IMR-90 (cell line): ENCODE data around the gene SAMD4B. TPM values are rescaled to one million over a fixed set of nuclear protein-coding genes. Genes with fewer than 3 reads are reported as not detected.

Source experiments
- ATAC-seq: fragments of 200-7000 bp; cut with Tn5 transposase; 2 replicates; pipeline ENCODE4 v1.9.1; 2020; ENCODE audit warnings: low read depth, mild to moderate bottlenecking, moderate library complexity
- BruUV-seq: library from RNA; stranded (reverse); fragments of 400-500 nt; replicated peaks from 2 replicates; lab custom pipeline; 2021; lab: Mats Ljungman, UMichigan
- CTCF ChIA-PET: fragments of 300-600 bp; formaldehyde crosslinking; extraction: SDS; loops from one replicate; lab custom pipeline; 2021; ENCODE audit warnings: antibody characterized with exemption; lab: Yijun Ruan, JAX
- POLR2A ChIA-PET: fragments of 300-600 bp; sonication (Branson Sonifier 250); formaldehyde crosslinking; loops from one replicate; lab custom pipeline; 2022; ENCODE audit warnings: antibody characterized with exemption; ENCODE audit not compliant: unreplicated experiment; lab: Charles Lee
- DNase-seq: peaks from one replicate; pipeline ENCODE4 v3.0.0; 2013
- H2AFZ ChIP-seq: replicated peaks from 2 replicates; pipeline ENCODE3; 2013; ENCODE audit warnings: low read length, mild to moderate bottlenecking; ENCODE audit not compliant: poor library complexity
- H2AK5ac ChIP-seq: 2 replicates; pipeline ENCODE4 v1.6.1; 2013; ENCODE audit warnings: low read depth, low read length, inconsistent platforms
- H2AK9ac ChIP-seq: replicated peaks from 2 replicates; pipeline ENCODE3; 2013; ENCODE audit warnings: mild to moderate bottlenecking, low read depth, low read length, moderate library complexity; ENCODE audit not compliant: poor library complexity
- H2BK120ac ChIP-seq: 2 replicates; pipeline ENCODE4 v1.6.1; 2013; ENCODE audit warnings: low read depth, low read length, inconsistent platforms
- H2BK15ac ChIP-seq: 3 replicates; pipeline ENCODE4 v1.6.1; 2013; ENCODE audit warnings: low read depth, low read length, inconsistent platforms
- H2BK20ac ChIP-seq: 2 replicates; pipeline ENCODE4 v1.6.1; 2013; ENCODE audit warnings: low read depth, mild to moderate bottlenecking, inconsistent platforms, low read length, moderate library complexity
- H2BK5ac ChIP-seq: 2 replicates; pipeline ENCODE4 v1.6.1; 2013; ENCODE audit warnings: mild to moderate bottlenecking, low read depth, low read length, inconsistent platforms; ENCODE audit not compliant: poor library complexity, severe bottlenecking
- H3K14ac ChIP-seq: replicated peaks from 2 replicates; pipeline ENCODE4 v1.6.1; 2013; ENCODE audit warnings: low read depth, low read length, inconsistent platforms
- H3K18ac ChIP-seq: 2 replicates; pipeline ENCODE4 v1.6.1; 2013; ENCODE audit warnings: low read depth, low read length, control low read depth
- H3K23ac ChIP-seq: 2 replicates; pipeline ENCODE4 v1.6.1; 2013; ENCODE audit warnings: low read depth, low read length, inconsistent platforms
- H3K27ac ChIP-seq: 2 replicates; pipeline ENCODE4 v1.5.1; 2013; ENCODE audit warnings: mild to moderate bottlenecking, control low read depth, low read length; ENCODE audit not compliant: insufficient read depth
- H3K27me3 ChIP-seq: 2 replicates; pipeline ENCODE4 v1.6.1; 2013; ENCODE audit warnings: low read length; ENCODE audit not compliant: control insufficient read depth, insufficient read depth
- H3K36me3 ChIP-seq: 2 replicates; pipeline ENCODE4 v1.6.1; 2013; ENCODE audit warnings: low read length, mixed read lengths; ENCODE audit not compliant: control insufficient read depth, insufficient read depth
- H3K4ac ChIP-seq: 2 replicates; pipeline ENCODE4 v1.6.1; 2013; ENCODE audit warnings: low read depth, low read length, inconsistent platforms
- H3K4me1 ChIP-seq: 2 replicates; pipeline ENCODE4 v1.6.1; 2013; ENCODE audit warnings: low read length, mixed read lengths; ENCODE audit not compliant: control insufficient read depth, insufficient read depth
- H3K4me2 ChIP-seq: 2 replicates; pipeline ENCODE4 v1.6.1; 2013; ENCODE audit warnings: low read depth, mild to moderate bottlenecking, control low read depth, low read length, moderate library complexity
- H3K4me3 ChIP-seq: 2 replicates; pipeline ENCODE4 v1.5.1; 2013; ENCODE audit warnings: low read depth, mild to moderate bottlenecking, control low read depth, low read length, moderate library complexity; ENCODE audit not compliant: insufficient read depth
- H3K56ac ChIP-seq: 2 replicates; pipeline ENCODE4 v1.6.1; 2013; ENCODE audit warnings: low read length, inconsistent platforms; ENCODE audit not compliant: insufficient read depth; ENCODE audit errors: extremely low read depth
- H3K79me1 ChIP-seq, 2 experiments: 2 replicates each; pipeline ENCODE4 v1.6.1; 2013; ENCODE audit warnings: low read length in 2 of 2, inconsistent platforms in 1 of 2, low read depth in 1 of 2
- H3K9ac ChIP-seq: 2 replicates; pipeline ENCODE4 v1.6.1; 2013; ENCODE audit warnings: low read depth, low read length, control low read depth
- H3K9me1 ChIP-seq: 2 replicates; pipeline ENCODE4 v1.6.1; 2013; ENCODE audit warnings: low read length, inconsistent platforms; ENCODE audit not compliant: insufficient read depth
- H3K9me3 ChIP-seq: 2 replicates; pipeline ENCODE4 v1.6.1; 2013; ENCODE audit warnings: low read length; ENCODE audit not compliant: control insufficient read depth, insufficient read depth
- H4K20me1 ChIP-seq: 2 replicates; pipeline ENCODE4 v1.6.1; 2013; ENCODE audit warnings: low read length, inconsistent platforms; ENCODE audit not compliant: insufficient read depth
- H4K5ac ChIP-seq: 2 replicates; pipeline ENCODE4 v1.6.1; 2013; ENCODE audit warnings: mild to moderate bottlenecking, low read depth, low read length, control low read depth
- H4K8ac ChIP-seq, 2 experiments: 2 replicates each; pipeline ENCODE4 v1.6.1; 2013; ENCODE audit warnings: low read depth in 2 of 2, low read length in 2 of 2, control low read depth in 1 of 2, inconsistent platforms in 1 of 2
- H4K91ac ChIP-seq: 2 replicates; pipeline ENCODE4 v1.6.1; 2013; ENCODE audit warnings: low read depth, low read length, inconsistent platforms; ENCODE audit not compliant: insufficient read depth
- CHD1 ChIP-seq: IDR thresholded peaks from 2 replicates; pipeline ENCODE4 v1.6.1; 2012; ENCODE audit warnings: low read depth, low read length, improper control_type of control experiment
- MAFK ChIP-seq: IDR thresholded peaks from 2 replicates; pipeline ENCODE4 v1.6.1; 2012; ENCODE audit warnings: low read depth, low read length, improper control_type of control experiment
- MAZ ChIP-seq: IDR thresholded peaks from 2 replicates; pipeline ENCODE4 v1.6.1; 2012; ENCODE audit warnings: low read depth, mild to moderate bottlenecking, low read length, improper control_type of control experiment, moderate library complexity, borderline replicate concordance
- MXI1 ChIP-seq: IDR thresholded peaks from 2 replicates; pipeline ENCODE4 v1.6.1; 2012; ENCODE audit warnings: low read depth, mild to moderate bottlenecking, low read length, moderate library complexity, borderline replicate concordance
- RAD21 ChIP-seq: IDR thresholded peaks from 2 replicates; pipeline ENCODE4 v1.6.1; 2012; ENCODE audit warnings: low read length, improper control_type of control experiment
- RFX5 ChIP-seq: IDR thresholded peaks from 2 replicates; pipeline ENCODE4 v1.8.0; 2012; ENCODE audit warnings: low read depth, mild to moderate bottlenecking, low read length, moderate library complexity
- WGBS, 2 experiments: methylation state at CpG; one replicate each; pipeline versions ENCODE4 v1.1.5 to v1.1.7; 2013; ENCODE audit warnings: missing lambda C conversion rate in 2 of 2; ENCODE audit not compliant: insufficient read length in 1 of 2; ENCODE audit errors: extremely low coverage in 2 of 2; 5-methylcytosine and 5-hydroxymethylcytosine counted together
- dilution Hi-C: fragments of 300-500 bp; cut with HindIII; formaldehyde crosslinking; loops from one replicate; pipeline ENCODE4 v1.14.3; 2018; ENCODE audit warnings: low sequenced_read_pairs; ENCODE audit not compliant: unreplicated experiment
- in situ Hi-C: fragments of 300-500 bp; cut with MboI; formaldehyde crosslinking; loops from 3 replicates; pipeline ENCODE4 v1.14.3; 2019; ENCODE audit warnings: low sequenced_read_pairs, inconsistent platforms, mixed read lengths
- intact Hi-C: fragments of 100-400 bp; cut with micrococcal nuclease; formaldehyde crosslinking; loops from 2 replicates; pipeline ENCODE4 v1.10.0; 2022
- polyA plus RNA-seq, 3 experiments: library from polyadenylated mRNA; depleted of rRNA; stranded (reverse); fragments of >200 nt; gene quantifications; 2 replicates each; pipeline ENCODE4 v1.2.3, GENCODE V29; 2012; ENCODE audit warnings: low replicate concordance in 1 of 3
- total RNA-seq: library from RNA; depleted of rRNA; stranded (reverse); fragments of >200 nt; gene quantifications from 2 replicates; pipeline ENCODE4 v1.2.3, GENCODE V29; 2012

SAMD4B gene
- total and polyA plus RNA-seq, 2 of the 4 experiments (the other 2 are of a cell fraction), result 18.3 to 97.2 TPM

DNA sequence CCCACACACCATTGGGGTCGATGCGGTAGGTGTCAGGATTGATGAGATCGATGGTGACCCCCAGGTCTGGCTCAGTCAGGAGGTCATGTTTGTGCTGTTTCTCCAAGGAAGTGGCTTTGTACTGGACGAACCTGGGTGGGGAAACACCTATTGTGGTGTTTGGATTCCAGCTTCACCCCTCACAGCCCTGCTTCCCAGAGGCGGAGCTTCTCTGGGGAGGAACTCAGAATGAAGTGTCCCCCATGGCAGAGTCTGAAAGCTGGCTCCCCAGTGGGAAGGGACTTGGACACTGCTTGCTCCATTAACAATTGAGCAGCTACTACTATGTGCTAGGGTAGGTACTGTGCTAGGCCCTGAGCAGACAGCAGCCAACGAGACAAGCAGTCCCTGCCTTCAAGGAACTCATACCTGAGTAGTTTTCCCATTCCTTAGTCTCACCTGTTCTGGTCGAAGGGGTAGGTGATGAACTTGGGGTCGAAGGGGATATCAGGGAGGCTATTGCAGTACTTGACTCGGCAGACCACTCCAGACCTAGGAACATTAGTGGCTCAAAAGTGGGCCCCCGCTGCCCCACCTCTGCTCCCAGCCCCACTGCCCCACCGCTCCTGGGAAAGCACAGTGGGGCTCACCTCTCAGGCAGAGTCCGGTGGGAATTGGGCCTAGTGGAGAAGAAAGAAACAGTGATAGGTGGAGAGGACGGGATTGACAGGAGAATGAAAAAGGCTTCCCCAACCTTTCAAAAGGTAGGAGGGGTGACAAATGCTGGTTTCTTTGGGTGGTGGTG, 47.6 kb downstream of the SAMD4B start:
- WGBS, 2 experiments, result no CpG with 5 or more reads among the region's 13 CpGs
- TF ChIP-seq CHD1 (no peak), RFX5 (no peak), MAZ (no peak), RAD21 (no peak), MXI1 (no peak), MAFK (no peak)
- Histone ChIP-seq H3K14ac (peak overlapping the region; percentile 93; the same call in 1 of the 2 replicates), H3K4me2 (peak overlapping the region; percentile 88), H2BK5ac (peak overlapping the region; percentile 93), H2BK120ac (no peak overlapping the region), H3K4me1 (peaks cover 12% of the 10 kb centered on the region), H3K79me1 (peaks cover 34 to 55% of the 10 kb centered on the region in 2 experiments), H2BK20ac (no peak overlapping the region), H4K91ac (no peak overlapping the region; the same call in 1 of the 2 replicates), H3K9me3 (no peaks in the 10 kb centered on the region), H3K9ac (peak overlapping the region; percentile 87), H2BK15ac (no peak overlapping the region), H3K27me3 (no peaks in the 10 kb centered on the region), H3K18ac (no peak overlapping the region), H4K8ac (peak overlapping the region; percentile 38 to 92; a peak in 2 of 4 replicates), H2AFZ (no peak overlapping the region), H3K23ac (0 out of 2 replicates have a peak overlapping the region, but pooled peaks have one; percentile 73), H3K56ac (no peak overlapping the region), H3K27ac (no peak overlapping the region; the same call in 1 of the 2 replicates), H2AK9ac (peak overlapping the region; percentile 100), H4K5ac (no peak overlapping the region), H2AK5ac (peak overlapping the region; percentile 73; the same call in 1 of the 2 replicates), H3K4me3 (peak overlapping the region; percentile 64), H4K20me1 (no peaks in the 10 kb centered on the region), H3K36me3 (peaks cover 47% of the 10 kb centered on the region), H3K4ac (peak overlapping the region; percentile 93; the same call in 1 of the 2 replicates), H3K9me1 (peaks cover 15% of the 10 kb centered on the region; the same call in 1 of the 2 replicates)
- BruUV-seq, result no TSS peak
- ChIA-PET CTCF (no interaction called here), POLR2A (no interaction called here)
- intact Hi-C loops, result loop anchor here (2.0 kb wide), 1 partner anchor 47 kb away; the partner anchor contains the start of gene SAMD4B
- DNase-seq (no peak), ATAC-seq (no peak)
- dilution Hi-C loops, result no loop called here
- in situ Hi-C loops, result no loop called here
